Ectodermal cell (in vitro differentiated cells): ENCODE results near the gene MTM1.
A peak's percentile ranks its signal among the peaks of the same experiment; 100 is the strongest.

Source experiments
- H3K27ac ChIP-seq: 2 replicates; pipeline ENCODE4 v1.7.0; 2013; ENCODE audit warnings: mild to moderate bottlenecking, low read depth, low read length; ENCODE audit not compliant: insufficient read depth, poor library complexity, severe bottlenecking
- H3K27me3 ChIP-seq: 2 replicates; pipeline ENCODE4 v1.7.0; 2013; ENCODE audit warnings: mild to moderate bottlenecking, low read length; ENCODE audit not compliant: insufficient read depth, control insufficient read depth, poor library complexity, severe bottlenecking
- H3K36me3 ChIP-seq: one replicate; pipeline ENCODE4 v1.7.0; 2013; ENCODE audit warnings: low read length; ENCODE audit not compliant: control insufficient read depth, insufficient read depth
- H3K4me1 ChIP-seq: one replicate; pipeline ENCODE4 v1.7.0; 2013; ENCODE audit warnings: low read length; ENCODE audit not compliant: control insufficient read depth, insufficient read depth
- H3K4me3 ChIP-seq: 2 replicates; pipeline ENCODE4 v1.7.0; 2013; ENCODE audit warnings: low read depth, low read length, control low read depth; ENCODE audit not compliant: insufficient read depth
- H3K9me3 ChIP-seq: 2 replicates; pipeline ENCODE4 v1.7.0; 2013; ENCODE audit warnings: mild to moderate bottlenecking, low read length, moderate library complexity; ENCODE audit not compliant: control insufficient read depth
- WGBS, 2 experiments: methylation state at CpG; one replicate each; pipeline ENCODE4 v1.1.7; 2013; ENCODE audit warnings: missing lambda C conversion rate in 2 of 2; 5-methylcytosine and 5-hydroxymethylcytosine counted together

Gene MTM1

DNA sequence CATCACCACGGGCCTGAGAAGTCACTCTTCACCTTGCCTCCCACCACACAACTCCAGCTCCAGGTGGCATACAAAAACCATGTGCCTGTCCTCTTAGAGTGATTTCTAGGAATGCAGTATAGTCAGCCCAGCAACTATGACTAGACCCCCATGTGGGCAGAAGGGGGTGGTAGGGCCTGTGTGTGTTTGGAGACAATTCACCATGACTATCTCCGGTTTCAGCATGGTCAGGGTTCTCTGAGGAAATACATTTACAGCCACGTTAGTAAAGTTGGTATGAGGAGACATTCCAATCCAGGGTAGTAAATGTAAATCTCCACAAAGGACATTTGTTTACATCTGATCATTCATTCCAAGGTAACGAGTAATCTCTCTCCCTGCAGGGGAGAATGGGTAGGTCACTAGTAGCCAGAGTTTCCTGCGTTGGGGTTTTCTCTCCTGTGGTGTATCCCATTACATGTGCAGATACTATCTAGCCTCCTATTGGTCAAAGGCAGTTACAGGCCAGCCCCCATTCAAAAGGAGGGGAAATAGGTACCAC is 120.6 kb downstream of the MTM1 start:
- no peaks in the 10 kb centered on the region for H3K36me3 ChIP-seq
- no peak overlapping the region for H3K27ac ChIP-seq
- no peaks in the 10 kb centered on the region for H3K9me3 ChIP-seq
- 64 to 76% methylated on average over 5 of the region's 5 CpGs for WGBS, 2 experiments
- H3K27me3 ChIP-seq = no peaks in the 10 kb centered on the region
- H3K4me3 ChIP-seq = no peak overlapping the region
- H3K4me1 ChIP-seq = no peaks in the 10 kb centered on the region

DNA sequence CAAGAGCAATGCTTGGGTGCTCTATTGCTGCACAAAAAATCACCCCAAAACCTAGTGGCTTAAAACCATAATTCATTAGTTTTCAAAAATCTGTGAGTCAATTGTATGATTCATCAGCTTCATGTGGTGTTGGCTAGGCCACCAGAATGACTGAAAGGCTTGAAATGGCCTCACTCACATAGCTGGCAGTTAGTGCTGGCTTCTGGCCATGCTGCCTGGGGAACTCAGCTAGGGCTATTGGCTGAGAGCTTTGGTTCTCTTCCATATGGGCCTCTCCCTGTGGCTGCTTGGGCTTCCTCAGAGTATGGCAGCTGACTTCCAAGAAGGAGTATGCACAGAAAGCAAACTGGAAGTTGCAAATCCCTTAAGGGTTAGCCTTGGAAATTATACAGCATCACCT is 121.7 kb downstream of the MTM1 start:
- peaks cover 4% of the 10 kb centered on the region for H3K4me1 ChIP-seq
- H3K4me3 ChIP-seq = no peak overlapping the region
- H3K36me3 ChIP-seq = no peaks in the 10 kb centered on the region
- H3K9me3 ChIP-seq = no peaks in the 10 kb centered on the region
- H3K27ac ChIP-seq = no peak overlapping the region
- no peaks in the 10 kb centered on the region for H3K27me3 ChIP-seq

DNA sequence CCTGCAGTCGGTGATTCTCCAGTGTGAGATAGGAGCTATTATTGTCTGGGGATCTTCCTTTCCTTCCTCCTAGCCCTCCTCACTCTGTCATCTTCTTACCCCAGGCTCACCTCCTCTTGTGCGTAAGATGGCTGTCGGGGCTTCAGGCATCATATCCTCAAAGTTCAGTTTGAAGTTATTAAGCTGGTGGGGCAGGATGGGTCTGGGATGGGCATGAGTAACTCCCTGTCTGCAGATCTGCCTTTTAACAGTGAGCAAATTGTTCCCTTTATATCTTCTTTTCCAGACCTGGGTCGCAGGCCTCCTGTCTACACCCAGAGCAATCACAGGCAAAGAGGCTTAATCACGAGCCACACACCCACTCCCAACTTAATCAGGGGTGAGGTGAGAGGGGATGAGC is 123.9 kb downstream of the MTM1 start:
- H3K27ac ChIP-seq = no peak overlapping the region
- H3K36me3 ChIP-seq = no peaks in the 10 kb centered on the region
- WGBS, 2 experiments = 87 to 100% methylated on average over 1 to 4 of the region's 5 CpGs
- H3K4me1 ChIP-seq = peaks cover 6% of the 10 kb centered on the region
- peak overlapping the region; percentile 34 for H3K4me3 ChIP-seq
- no peaks in the 10 kb centered on the region for H3K9me3 ChIP-seq
- no peaks in the 10 kb centered on the region for H3K27me3 ChIP-seq

DNA sequence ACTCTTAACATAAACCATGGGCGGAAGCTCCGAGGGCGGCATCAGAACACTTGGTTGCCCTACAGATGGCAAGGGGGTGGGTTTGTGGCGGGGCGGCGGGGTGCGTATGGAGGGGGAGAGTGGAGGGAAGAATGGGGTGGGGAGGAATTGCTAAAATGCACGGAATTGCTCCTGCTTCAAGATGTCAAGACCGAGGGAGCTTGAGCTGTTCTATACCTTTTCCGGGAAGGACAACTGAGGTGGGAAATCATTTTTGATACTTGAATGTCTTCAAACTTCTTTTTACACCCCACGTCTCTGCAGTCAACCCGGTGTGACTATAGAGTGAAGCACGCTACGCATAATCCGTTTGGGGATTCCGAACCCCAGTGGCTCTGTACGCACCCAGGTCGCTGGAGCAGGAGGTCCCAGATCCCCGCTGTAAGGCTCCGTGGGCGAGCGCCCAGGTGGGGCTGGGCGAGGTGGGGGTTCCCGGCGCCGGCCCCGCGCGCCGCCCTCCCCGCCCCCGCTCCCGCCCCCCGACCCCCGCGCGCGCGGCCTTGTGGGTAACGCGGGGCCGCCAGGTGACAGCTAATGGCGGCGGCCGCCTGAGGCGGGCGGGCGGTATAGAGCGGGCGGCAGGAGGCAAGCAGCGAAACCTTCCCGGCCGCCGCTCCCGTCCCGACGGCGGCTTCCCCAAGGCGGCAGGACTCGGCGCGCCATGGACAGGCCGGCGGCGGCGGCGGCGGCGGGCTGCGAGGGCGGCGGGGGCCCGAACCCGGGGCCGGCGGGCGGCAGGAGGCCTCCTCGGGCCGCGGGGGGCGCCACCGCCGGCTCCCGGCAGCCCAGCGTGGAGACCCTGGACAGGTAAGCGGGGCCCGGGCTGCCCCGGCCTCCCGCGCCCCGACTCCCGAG is 124.7 kb downstream of the MTM1 start, which contains the start of gene MTMR1:
Gene MTMR1, plus strand, starts transcription at position 566 of the 894 bp plus-strand sequence. Its CDS starts 135 bp downstream, at position 701.
- Histone ChIP-seq H3K4me3 (peak within 1 kb of the TSS; percentile 34), H3K27me3 (no peaks in the 10 kb centered on the region), H3K27ac (no peak within 1 kb of the TSS), H3K36me3 (no peaks in the 10 kb centered on the region), H3K4me1 (peaks cover 6% of the 10 kb centered on the region), H3K9me3 (no peaks in the 10 kb centered on the region)
- WGBS, 2 experiments = 1% methylated on average over 90 to 92 of the region's 92 CpGs

DNA sequence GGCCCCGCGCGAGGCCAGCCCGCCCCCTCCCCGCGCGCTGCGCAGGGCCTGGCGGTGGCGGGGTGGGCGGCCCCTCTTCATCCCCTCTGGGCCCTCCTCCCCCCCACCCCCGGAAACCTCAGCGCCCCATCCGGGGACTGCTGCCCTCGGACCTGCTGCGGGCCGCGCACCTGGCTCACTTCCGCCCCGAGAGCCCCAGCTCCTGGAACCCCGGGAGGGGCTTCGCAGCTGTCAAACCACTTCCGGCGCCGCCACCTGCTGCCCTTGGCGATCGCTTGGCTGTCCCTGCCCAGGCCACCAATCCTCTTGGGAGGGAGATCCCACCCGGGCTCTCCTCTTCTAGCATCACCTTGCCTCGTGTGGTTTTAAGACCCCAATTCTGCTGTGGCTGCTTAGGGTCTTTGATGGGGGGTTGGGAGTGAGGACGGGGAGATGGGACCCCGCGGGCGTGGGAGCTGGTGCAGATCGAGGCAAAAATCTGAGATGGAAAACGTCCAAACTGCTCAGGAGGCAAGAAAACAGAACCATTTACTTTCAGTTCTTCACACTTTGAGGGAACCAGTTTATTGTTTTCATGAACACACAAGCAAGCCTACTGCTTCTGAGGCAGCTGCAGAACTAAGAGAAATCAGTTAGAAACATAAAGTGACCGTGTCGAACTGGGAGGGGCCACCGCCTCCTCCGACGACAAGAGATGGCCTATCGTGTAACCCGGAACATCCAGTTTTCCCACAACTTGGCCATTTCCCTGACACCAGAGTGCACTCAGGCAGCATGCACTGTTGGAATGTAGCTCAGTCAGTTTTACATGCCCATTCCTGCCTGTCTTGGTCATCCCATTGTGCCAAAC is 125.5 kb downstream of the MTM1 start:
- Histone ChIP-seq H3K4me3 (peak overlapping the region; percentile 34), H3K27me3 (no peaks in the 10 kb centered on the region), H3K4me1 (peaks cover 6% of the 10 kb centered on the region), H3K36me3 (no peaks in the 10 kb centered on the region), H3K27ac (no peak overlapping the region), H3K9me3 (no peaks in the 10 kb centered on the region)
- WGBS, 2 experiments = 17% methylated on average over 37 to 41 of the region's 42 CpGs

DNA sequence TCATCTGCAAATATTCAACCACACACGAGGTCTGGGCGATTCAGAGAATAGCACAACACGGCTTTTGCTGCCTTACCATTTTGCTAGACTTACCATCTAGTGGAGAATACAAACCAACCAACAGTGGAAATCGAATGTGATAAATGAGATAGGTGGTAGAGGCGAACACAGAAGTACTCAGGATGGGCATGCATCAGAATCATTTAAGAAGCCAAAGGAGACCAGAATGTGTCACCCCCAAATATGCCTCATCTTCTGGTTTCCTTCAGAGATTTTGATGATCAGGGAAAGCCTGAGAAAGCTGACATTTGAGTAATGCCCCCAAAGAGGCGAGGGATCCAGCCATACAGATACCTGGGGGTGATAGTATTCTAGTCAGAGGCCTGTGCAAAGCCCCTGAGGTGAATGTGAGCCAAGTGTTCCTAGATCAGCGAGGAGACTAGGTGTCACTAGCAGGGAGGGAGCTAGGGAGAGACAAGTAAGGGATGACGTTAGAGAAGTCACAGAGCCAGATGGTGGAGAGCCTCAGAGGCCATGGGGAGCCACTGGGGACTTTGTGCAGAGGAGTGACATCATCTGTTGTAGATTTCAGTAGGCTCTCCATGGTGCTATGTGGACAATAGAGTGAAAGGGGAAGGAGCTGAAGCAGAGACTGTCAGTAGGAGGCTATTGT is 126.5 kb downstream of the MTM1 start:
- H3K36me3 ChIP-seq = no peaks in the 10 kb centered on the region
- no peaks in the 10 kb centered on the region for H3K9me3 ChIP-seq
- H3K4me1 ChIP-seq = peaks cover 6% of the 10 kb centered on the region
- no peak overlapping the region for H3K27ac ChIP-seq
- H3K27me3 ChIP-seq = no peaks in the 10 kb centered on the region
- WGBS, 2 experiments = 80 to 81% methylated on average over 8 of the region's 8 CpGs
- no peak overlapping the region for H3K4me3 ChIP-seq

DNA sequence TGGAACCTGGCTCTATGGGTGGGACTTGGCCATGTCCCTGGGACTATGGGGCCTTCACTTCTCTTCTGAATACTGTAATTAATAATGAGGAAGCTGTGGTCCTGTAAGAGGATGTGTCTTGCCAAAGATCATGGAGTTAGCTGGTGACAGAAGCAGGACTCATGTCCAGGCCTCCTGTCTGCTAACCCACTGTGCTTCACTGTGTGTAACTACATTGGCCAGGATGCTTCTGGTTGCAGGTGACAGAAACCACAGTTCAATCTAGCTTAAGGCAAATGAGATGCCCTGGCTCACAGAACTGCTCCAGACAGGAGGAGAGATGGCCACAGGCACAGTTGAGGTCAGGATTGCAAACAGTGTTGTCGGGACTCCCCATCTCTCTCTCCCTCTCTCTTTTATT is 127.9 kb downstream of the MTM1 start:
- Histone ChIP-seq H3K4me3 (no peak overlapping the region), H3K36me3 (no peaks in the 10 kb centered on the region), H3K27ac (no peak overlapping the region), H3K9me3 (no peaks in the 10 kb centered on the region), H3K4me1 (peaks cover 6% of the 10 kb centered on the region), H3K27me3 (no peaks in the 10 kb centered on the region)
- WGBS, 2 experiments = no CpG with 5 or more reads among the region's 1 CpG

DNA sequence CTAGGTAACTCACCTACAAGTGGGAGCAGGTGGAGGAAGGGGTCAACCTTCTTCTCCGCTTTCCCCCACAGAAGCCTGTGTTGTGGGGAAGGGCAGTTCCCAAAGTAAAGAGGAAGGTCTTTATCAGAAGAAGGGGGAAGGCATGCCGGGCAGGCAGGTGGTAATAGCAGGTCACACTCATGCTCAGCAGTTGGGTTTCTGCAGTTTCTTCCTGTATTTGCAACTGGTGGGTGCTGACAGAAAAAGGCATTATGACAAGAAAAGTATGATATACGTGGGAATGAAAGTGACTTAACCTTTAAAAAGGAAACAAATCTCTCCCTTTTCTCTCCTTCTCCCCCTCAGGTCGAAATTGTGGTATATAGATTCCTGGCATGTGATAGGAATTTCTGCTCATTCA is 128.4 kb downstream of the MTM1 start:
- Histone ChIP-seq H3K27me3 (no peaks in the 10 kb centered on the region), H3K9me3 (no peaks in the 10 kb centered on the region), H3K4me3 (no peak overlapping the region), H3K36me3 (no peaks in the 10 kb centered on the region), H3K4me1 (peaks cover 6% of the 10 kb centered on the region), H3K27ac (no peak overlapping the region)
- 90 to 100% methylated on average over 2 to 3 of the region's 4 CpGs for WGBS, 2 experiments

DNA sequence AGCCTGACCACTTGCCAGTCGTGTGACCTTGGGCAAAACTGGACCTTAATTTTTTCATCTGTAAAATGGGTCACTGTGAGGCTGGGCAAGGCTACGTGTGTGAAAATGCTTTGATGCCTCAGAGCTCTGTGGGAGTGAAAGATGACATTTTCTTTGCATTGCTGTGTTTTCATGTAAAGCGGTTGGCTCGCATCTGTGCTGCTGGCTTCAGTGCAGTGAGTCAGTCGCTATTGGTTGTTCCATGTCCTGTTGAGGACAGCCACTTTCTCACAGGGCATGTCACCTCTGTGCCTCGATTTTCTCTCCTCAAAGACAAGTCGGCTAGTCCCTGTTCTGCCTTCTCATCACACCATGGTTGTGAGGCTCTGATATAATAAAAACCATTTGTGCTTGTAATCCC is 129.2 kb downstream of the MTM1 start:
- 91 to 96% methylated on average over 7 of the region's 7 CpGs for WGBS, 2 experiments
- Histone ChIP-seq H3K4me1 (peaks cover 6% of the 10 kb centered on the region), H3K4me3 (no peak overlapping the region), H3K27ac (no peak overlapping the region), H3K36me3 (no peaks in the 10 kb centered on the region), H3K27me3 (no peaks in the 10 kb centered on the region), H3K9me3 (no peaks in the 10 kb centered on the region)
